HG02588 (cell line): ENCODE results near the gene SERPINE2.
A peak's percentile ranks its signal among the peaks of the same experiment; 100 is the strongest.

Source experiments
- ATAC-seq: cut with Tn5 transposase; IDR thresholded peaks from one replicate; pipeline ENCODE4 v1.9.1; 2021; ENCODE audit warnings: mild to moderate bottlenecking, moderate library complexity; ENCODE audit not compliant: unreplicated experiment

SERPINE2 gene

GRCh38 chr2:223944703-223945531 is 94.2 kb downstream of the SERPINE2 start, which contains the start of gene WDFY1:
Gene WDFY1 (minus strand): TSS chr2:223945335. CDS start chr2:223945284, 51 bp downstream.
- ATAC-seq: peak; percentile 77

GRCh38 chr2:223944166-223944702 is 94.9 kb downstream of the SERPINE2 start:
- ATAC-seq: no peak

GRCh38 chr2:223943561-223944008 is 95.5 kb downstream of the SERPINE2 start:
- ATAC-seq: no peak

- no peak for ATAC-seq
Measured at GRCh38 chr2:223943135-223943534, 96.0 kb downstream of the SERPINE2 start.

- peak; percentile 36 for ATAC-seq
Measured at GRCh38 chr2:223941579-223942277, 97.4 kb downstream of the SERPINE2 start.

- peak; percentile 33 for ATAC-seq
Measured at GRCh38 chr2:223939438-223939837, 99.6 kb downstream of the SERPINE2 start.

- ATAC-seq: no peak
Measured at GRCh38 chr2:223937535-223937934, 101.6 kb downstream of the SERPINE2 start.

GRCh38 chr2:223936862-223937326 is 102.2 kb downstream of the SERPINE2 start:
- ATAC-seq: no peak

- no peak for ATAC-seq
Measured at GRCh38 chr2:223935459-223936125, 103.5 kb downstream of the SERPINE2 start.

GRCh38 chr2:223934870-223935269 is 104.2 kb downstream of the SERPINE2 start:
- no peak for ATAC-seq

GRCh38 chr2:223932816-223933800 is 106.0 kb downstream of the SERPINE2 start:
- ATAC-seq: no peak

GRCh38 chr2:223930103-223930976 is 108.7 kb downstream of the SERPINE2 start:
- no peak for ATAC-seq

- no peak for ATAC-seq
Measured at GRCh38 chr2:223929571-223930102, 109.4 kb downstream of the SERPINE2 start.

GRCh38 chr2:223928113-223929006 is 110.7 kb downstream of the SERPINE2 start:
- no peak for ATAC-seq

GRCh38 chr2:223925106-223925505 is 114.0 kb downstream of the SERPINE2 start:
- no peak for ATAC-seq
